ENCODE data around the gene SPNS3.

DNA sequence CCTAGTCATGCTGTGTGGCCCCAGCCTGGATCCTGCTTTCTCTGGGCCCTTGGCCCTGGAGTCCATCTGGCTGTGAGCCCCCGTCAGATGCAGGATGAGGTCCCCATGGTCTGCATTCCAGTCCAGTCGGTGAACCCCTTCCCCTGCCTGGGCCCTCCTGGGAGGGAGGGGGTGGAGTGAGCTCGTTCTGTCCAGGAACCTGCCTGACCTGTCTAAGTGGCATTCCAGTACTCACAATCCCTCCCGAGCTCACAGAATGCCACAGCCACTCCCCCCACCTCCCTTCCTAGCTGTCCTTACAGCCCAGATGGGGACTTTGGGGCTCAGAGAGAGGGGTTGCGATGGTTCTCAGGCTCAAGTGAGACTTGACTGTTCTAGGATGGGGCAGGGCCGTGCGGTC, 80.5 kb downstream of the SPNS3 start:
- TF ChIP-seq, protein P1, sequence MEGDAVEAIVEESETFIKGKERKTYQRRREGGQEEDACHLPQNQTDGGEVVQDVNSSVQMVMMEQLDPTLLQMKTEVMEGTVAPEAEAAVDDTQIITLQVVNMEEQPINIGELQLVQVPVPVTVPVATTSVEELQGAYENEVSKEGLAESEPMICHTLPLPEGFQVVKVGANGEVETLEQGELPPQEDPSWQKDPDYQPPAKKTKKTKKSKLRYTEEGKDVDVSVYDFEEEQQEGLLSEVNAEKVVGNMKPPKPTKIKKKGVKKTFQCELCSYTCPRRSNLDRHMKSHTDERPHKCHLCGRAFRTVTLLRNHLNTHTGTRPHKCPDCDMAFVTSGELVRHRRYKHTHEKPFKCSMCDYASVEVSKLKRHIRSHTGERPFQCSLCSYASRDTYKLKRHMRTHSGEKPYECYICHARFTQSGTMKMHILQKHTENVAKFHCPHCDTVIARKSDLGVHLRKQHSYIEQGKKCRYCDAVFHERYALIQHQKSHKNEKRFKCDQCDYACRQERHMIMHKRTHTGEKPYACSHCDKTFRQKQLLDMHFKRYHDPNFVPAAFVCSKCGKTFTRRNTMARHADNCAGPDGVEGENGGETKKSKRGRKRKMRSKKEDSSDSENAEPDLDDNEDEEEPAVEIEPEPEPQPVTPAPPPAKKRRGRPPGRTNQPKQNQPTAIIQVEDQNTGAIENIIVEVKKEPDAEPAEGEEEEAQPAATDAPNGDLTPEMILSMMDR (IDR thresholded peaks at IDR 0.05 in 2 of 3, conservative IDR thresholded peaks at IDR 0.05 in 1 of 3; ENCODE audit: insufficient read depth in 2 of 3, low read depth in 1 of 3, low read length in 3 of 3) = no peak
- TF ChIP-seq, protein P2, sequence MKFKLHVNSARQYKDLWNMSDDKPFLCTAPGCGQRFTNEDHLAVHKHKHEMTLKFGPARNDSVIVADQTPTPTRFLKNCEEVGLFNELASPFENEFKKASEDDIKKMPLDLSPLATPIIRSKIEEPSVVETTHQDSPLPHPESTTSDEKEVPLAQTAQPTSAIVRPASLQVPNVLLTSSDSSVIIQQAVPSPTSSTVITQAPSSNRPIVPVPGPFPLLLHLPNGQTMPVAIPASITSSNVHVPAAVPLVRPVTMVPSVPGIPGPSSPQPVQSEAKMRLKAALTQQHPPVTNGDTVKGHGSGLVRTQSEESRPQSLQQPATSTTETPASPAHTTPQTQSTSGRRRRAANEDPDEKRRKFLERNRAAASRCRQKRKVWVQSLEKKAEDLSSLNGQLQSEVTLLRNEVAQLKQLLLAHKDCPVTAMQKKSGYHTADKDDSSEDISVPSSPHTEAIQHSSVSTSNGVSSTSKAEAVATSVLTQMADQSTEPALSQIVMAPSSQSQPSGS (CRISPR knock-in tag; IDR thresholded peaks at IDR 0.05) = no peak
- TF ChIP-seq RCOR1 (IDR thresholded peaks at IDR 0.05; ENCODE audit: borderline replicate concordance in 1 of 2, low read depth in 2 of 2, low read length in 2 of 2) = no peak
- TF ChIP-seq JUN (IDR thresholded peaks at IDR 0.05; ENCODE audit: borderline replicate concordance, low read depth, low read length) = no peak
- no peak for TF ChIP-seq JUN (CRISPR knock-in tag; IDR thresholded peaks at IDR 0.05; ENCODE audit: borderline replicate concordance)
- TF ChIP-seq TAF9B (IDR thresholded peaks at IDR 0.05; ENCODE audit: partially characterized antibody) = no peak
- no peak for TF ChIP-seq POLR2AphosphoS5 (IDR thresholded peaks at IDR 0.05; ENCODE audit: control insufficient read depth, insufficient read depth, low read depth, low read length)
- TF ChIP-seq, protein P3, sequence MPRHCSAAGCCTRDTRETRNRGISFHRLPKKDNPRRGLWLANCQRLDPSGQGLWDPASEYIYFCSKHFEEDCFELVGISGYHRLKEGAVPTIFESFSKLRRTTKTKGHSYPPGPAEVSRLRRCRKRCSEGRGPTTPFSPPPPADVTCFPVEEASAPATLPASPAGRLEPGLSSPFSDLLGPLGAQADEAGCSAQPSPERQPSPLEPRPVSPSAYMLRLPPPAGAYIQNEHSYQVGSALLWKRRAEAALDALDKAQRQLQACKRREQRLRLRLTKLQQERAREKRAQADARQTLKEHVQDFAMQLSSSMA (CRISPR knock-in tag; IDR thresholded peaks at IDR 0.05) = no peak
- TF ChIP-seq RBM34 (IDR thresholded peaks at IDR 0.05; ENCODE audit: borderline replicate concordance, insufficient read depth, low read length) = no peak
- no peak for TF ChIP-seq E2F3 (CRISPR knock-in tag; IDR thresholded peaks at IDR 0.05)
- no peak for TF ChIP-seq CTBP1 (IDR thresholded peaks at IDR 0.05; ENCODE audit: borderline replicate concordance)
- no peak for TF ChIP-seq SMARCE1 (IDR thresholded peaks at IDR 0.05)

Measured in K562 (cell line).